Astrocyte of the spinal cord (primary cell): ENCODE results near the gene DCLK3.
A peak's percentile ranks its signal among the peaks of the same experiment; 100 is the strongest.

Experiments
- DNase-seq: peaks from one replicate; pipeline ENCODE4 v3.0.0; 2011; ENCODE audit warnings: low read depth, low spot score
- H3K4me3 ChIP-seq: 2 replicates; pipeline ENCODE4 v1.5.1; 2011; ENCODE audit warnings: low read depth, mild to moderate bottlenecking, low read length, moderate library complexity
- in situ Hi-C: cut with HindIII; loops from 2 replicates; pipeline ENCODE4 v1.10.0; 2017; ENCODE audit warnings: low sequenced_read_pairs
- TF ChIP-seq, protein P1 (sequence below): IDR thresholded peaks from 2 replicates; pipeline ENCODE4 v1.5.1; 2012; ENCODE audit warnings: low read depth, mild to moderate bottlenecking, low read length, inconsistent platforms

The DCLK3 gene

DNA sequence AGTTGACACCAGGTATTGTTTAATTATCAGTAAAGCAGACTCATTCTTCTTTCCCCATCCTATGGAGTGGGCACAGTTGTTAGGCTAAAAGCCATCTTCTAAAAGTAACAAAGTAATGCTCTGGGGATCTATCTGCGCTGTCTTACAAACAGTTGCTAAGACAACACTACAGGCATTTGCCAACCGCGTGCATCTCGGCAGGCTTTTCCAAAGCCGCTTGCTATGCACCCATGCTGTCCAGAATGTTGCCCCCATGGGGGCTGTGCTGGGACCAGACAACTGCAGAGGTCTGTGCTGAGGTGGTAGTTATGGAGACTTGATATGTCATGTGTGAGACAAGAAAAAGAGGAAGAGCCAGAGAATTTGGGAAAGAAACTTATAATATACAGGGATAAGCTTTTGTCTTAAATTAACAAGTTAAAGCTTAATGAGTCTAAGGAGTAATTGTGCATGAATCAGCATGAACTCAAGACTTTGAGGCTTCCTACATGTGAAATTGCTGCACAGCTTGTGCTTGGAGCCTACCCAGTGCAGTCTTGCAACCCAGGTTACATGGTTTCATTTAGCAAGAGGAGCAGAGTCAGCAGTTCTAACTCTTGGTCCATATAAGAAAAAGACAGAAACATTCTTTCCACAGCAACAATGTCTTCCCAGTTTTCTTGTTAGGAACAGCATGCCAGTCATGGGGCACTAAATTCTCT, 38.9 kb upstream of the DCLK3 start:
- in situ Hi-C loops = no loop called here
- no peak for DNase-seq
- TF ChIP-seq, protein P1, sequence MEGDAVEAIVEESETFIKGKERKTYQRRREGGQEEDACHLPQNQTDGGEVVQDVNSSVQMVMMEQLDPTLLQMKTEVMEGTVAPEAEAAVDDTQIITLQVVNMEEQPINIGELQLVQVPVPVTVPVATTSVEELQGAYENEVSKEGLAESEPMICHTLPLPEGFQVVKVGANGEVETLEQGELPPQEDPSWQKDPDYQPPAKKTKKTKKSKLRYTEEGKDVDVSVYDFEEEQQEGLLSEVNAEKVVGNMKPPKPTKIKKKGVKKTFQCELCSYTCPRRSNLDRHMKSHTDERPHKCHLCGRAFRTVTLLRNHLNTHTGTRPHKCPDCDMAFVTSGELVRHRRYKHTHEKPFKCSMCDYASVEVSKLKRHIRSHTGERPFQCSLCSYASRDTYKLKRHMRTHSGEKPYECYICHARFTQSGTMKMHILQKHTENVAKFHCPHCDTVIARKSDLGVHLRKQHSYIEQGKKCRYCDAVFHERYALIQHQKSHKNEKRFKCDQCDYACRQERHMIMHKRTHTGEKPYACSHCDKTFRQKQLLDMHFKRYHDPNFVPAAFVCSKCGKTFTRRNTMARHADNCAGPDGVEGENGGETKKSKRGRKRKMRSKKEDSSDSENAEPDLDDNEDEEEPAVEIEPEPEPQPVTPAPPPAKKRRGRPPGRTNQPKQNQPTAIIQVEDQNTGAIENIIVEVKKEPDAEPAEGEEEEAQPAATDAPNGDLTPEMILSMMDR = no peak
- no peak overlapping the region for H3K4me3 ChIP-seq

DNA sequence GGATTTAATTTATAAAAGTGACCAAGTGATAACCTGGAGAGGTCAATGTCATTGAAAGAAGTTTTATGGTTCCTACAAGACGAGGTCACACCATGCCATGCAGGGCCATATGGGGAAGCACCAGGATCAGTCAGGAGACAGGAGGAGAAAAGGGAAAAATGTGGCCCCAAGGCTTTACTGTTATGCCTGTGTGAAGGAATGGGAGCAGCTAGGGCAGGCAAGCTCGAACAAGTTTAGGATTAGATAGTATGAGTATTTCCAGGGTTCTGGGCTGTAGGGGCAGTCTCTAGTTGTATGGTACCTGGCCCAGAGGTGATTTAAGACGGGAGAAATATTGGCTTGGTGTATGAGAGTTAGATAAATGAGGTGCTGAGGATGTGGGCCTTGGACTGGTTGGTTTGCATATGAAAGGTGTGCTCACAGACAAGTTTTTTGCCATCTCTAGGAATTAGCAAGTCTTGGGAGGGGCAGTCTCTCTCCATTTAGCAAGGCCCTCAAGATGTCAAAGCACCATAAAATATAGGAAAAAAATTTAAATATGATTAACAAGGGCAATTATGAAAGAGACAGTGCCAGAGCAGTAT, 36.3 kb upstream of the DCLK3 start:
- DNase-seq = no peak
- TF ChIP-seq, protein P1 = no peak
- no peak overlapping the region for H3K4me3 ChIP-seq
- in situ Hi-C loops = no loop called here

GRCh38 chr3:36796881-36797280, 32.5 kb upstream of the DCLK3 start:
- in situ Hi-C loops = no loop called here

GRCh38 chr3:36796161-36796560, 31.8 kb upstream of the DCLK3 start:
- in situ Hi-C loops = no loop called here
- H3K4me3 ChIP-seq = no peak overlapping the region
- DNase-seq = no peak
- TF ChIP-seq, protein P1 = no peak

More at GRCh38 chr3:36796881-36797280, 32.5 kb upstream of the DCLK3 start:
- peak; percentile 29 for DNase-seq
- TF ChIP-seq, protein P1 = no peak
- no peak overlapping the region for H3K4me3 ChIP-seq

DNA sequence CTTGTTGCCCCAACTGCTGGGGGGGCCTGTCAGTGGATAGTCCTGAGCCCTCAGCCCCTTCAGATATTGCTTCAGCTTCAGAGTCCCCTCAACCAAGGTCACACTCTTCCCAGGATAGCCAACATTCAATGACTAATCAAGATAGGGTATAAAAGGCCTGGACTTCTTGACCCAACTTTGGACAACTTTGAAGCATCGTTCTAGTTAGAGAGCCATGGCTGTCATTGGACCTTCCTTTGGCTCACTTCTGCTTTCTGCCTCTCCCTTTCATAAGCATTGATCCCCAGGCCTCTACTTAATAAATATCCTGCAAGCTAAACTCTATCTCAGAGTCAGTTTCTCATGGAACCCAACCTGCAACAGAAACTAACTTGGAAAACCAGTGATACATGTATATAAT, 31.3 kb upstream of the DCLK3 start:
- no peak overlapping the region for H3K4me3 ChIP-seq
- TF ChIP-seq, protein P1 = no peak
- no peak for DNase-seq
- in situ Hi-C loops = no loop called here

DNA sequence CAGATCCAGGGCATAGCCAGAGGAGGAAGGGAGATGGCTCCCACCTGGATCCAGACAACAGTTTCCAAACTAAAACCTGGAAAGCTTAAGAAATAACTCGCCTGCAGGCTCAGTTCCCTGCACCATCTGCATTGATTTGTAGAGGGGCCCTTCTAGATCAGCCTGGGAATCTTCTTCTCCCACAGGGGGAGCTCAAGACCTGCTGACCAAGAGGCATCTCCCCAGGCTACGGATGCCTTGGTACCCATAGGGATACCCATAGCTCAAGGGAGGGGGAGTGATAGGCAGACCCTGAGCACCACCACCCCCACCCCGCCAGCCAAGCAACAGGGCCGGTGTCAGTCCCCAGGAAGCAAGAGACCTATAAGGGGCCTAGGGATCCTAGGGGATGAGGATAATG, 28.0 kb upstream of the DCLK3 start:
- in situ Hi-C loops = no loop called here
- peak; percentile 22 for DNase-seq
- TF ChIP-seq, protein P1 = peak; percentile 54
- H3K4me3 ChIP-seq = no peak overlapping the region
